ENCODE results near the gene P4HA2.
"Not testable (repeated sequence)": the region's sequence is repeated elsewhere in the genome, so short reads cannot be mapped to it uniquely, and the experiment has no call there.

P4HA2 gene

GRCh38 chr5:132150565-132150964 is 77.1 kb downstream of the P4HA2 start:
- H3K18ac ChIP-seq (ENCODE audit: low read length): no peak overlapping the region
- no peak overlapping the region for H2BK5ac ChIP-seq (ENCODE audit: low read length)
- H3K23ac ChIP-seq (ENCODE audit: low read length): no peak overlapping the region
- no peak overlapping the region for H3K4me2 ChIP-seq (ENCODE audit: low read length)
- H2AK5ac ChIP-seq (ENCODE audit: low read length): no peak overlapping the region
- H3K4me1 ChIP-seq (ENCODE audit: control insufficient read depth, low read depth, low read length): no peaks in the 10 kb centered on the region
- no peak for DNase-seq
- no peak overlapping the region for H3K56ac ChIP-seq (ENCODE audit: low read length)
- no peak overlapping the region for H3K27ac ChIP-seq (ENCODE audit: low read depth, low read length)
- no peak overlapping the region for H2BK120ac ChIP-seq (ENCODE audit: low read depth, low read length)
- H3K36me3 ChIP-seq (ENCODE audit: control insufficient read depth, insufficient read depth, low read length): no peaks in the 10 kb centered on the region
- WGBS (ENCODE audit: extremely low coverage, insufficient coverage, low lambda C conversion rate): no CpG with 5 or more reads among the region's 2 CpGs
- no peaks in the 10 kb centered on the region for H3K79me2 ChIP-seq (ENCODE audit: control insufficient read depth, insufficient read depth, low read length)
- no peak overlapping the region for H3K4ac ChIP-seq (ENCODE audit: low read depth, low read length)
- no peak overlapping the region for H3K9ac ChIP-seq (ENCODE audit: low read length)
- H3K79me1 ChIP-seq (ENCODE audit: low read length): no peaks in the 10 kb centered on the region
- H3K27me3 ChIP-seq (ENCODE audit: insufficient read depth, low read length, poor library complexity): no peaks in the 10 kb centered on the region
- no peak overlapping the region for H3K4me3 ChIP-seq (ENCODE audit: low read length)
- H2BK15ac ChIP-seq (replicated peaks; ENCODE audit: low read depth): no peak overlapping the region
- H4K5ac ChIP-seq (ENCODE audit: low read length): no peak overlapping the region
- no peak overlapping the region for H4K8ac ChIP-seq (ENCODE audit: low read depth, low read length)

DNA sequence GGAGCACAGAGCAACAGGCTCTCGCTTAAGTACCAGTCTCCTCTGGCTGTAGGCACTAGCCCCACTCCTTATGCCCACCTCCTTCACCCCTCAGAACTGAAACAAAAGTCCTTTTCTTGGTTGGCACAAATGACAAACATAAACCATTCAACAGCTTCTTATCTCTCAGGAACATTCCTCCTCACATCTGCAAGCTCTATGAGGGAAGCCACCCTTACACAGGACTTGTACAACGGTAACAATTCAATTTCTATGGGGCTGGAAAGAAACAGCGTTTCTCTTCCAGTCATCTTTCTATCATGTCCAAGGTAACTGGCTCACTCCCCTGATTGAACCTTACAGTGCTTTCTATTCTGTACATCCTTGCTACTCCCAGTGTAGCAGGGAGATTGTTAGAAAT is 80.0 kb downstream of the P4HA2 start:
- no peaks in the 10 kb centered on the region for H3K4me1 ChIP-seq (ENCODE audit: control insufficient read depth, low read depth, low read length)
- H3K79me2 ChIP-seq (ENCODE audit: control insufficient read depth, insufficient read depth, low read length): no peaks in the 10 kb centered on the region
- no peak overlapping the region for H4K5ac ChIP-seq (ENCODE audit: low read length)
- no peaks in the 10 kb centered on the region for H3K79me1 ChIP-seq (ENCODE audit: low read length)
- no peak overlapping the region for H3K4ac ChIP-seq (ENCODE audit: low read depth, low read length)
- H3K18ac ChIP-seq (ENCODE audit: low read length): no peak overlapping the region
- H3K27ac ChIP-seq (ENCODE audit: low read depth, low read length): no peak overlapping the region
- no peak overlapping the region for H3K23ac ChIP-seq (ENCODE audit: low read length)
- H2BK15ac ChIP-seq (replicated peaks; ENCODE audit: low read depth): no peak overlapping the region
- H3K4me2 ChIP-seq (ENCODE audit: low read length): no peak overlapping the region
- H3K56ac ChIP-seq (ENCODE audit: low read length): no peak overlapping the region
- H2AK5ac ChIP-seq (ENCODE audit: low read length): no peak overlapping the region
- no peaks in the 10 kb centered on the region for H3K27me3 ChIP-seq (ENCODE audit: insufficient read depth, low read length, poor library complexity)
- no peak overlapping the region for H2BK5ac ChIP-seq (ENCODE audit: low read length)
- no peak overlapping the region for H3K4me3 ChIP-seq (ENCODE audit: low read length)
- H3K9ac ChIP-seq (ENCODE audit: low read length): no peak overlapping the region
- no peak overlapping the region for H4K8ac ChIP-seq (ENCODE audit: low read depth, low read length)
- DNase-seq: no peak
- H3K36me3 ChIP-seq (ENCODE audit: control insufficient read depth, insufficient read depth, low read length): no peaks in the 10 kb centered on the region
- no CpG with 5 or more reads among the region's 3 CpGs for WGBS (ENCODE audit: extremely low coverage, insufficient coverage, low lambda C conversion rate)
- no peak overlapping the region for H2BK120ac ChIP-seq (ENCODE audit: low read depth, low read length)

DNA sequence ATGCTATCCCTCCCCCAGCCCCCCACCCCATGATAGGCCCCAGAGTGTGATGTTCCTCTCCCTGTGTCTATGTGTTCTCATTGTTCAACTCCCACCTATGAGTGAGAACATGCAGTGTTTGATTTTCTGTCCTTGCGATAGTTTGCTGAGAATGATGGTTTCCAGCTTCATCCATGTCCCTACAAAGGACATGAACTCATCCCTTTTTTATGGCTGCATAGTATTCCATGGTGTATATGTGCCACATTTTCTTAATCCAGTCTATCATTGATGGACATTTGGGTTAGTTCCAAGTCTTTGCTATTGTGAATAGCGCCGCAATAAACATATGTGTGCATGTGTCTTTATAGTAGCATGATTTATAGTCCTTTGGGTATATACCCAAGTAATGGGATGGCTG is 82.3 kb downstream of the P4HA2 start:
- not testable (repeated sequence) for H3K4me2 ChIP-seq (ENCODE audit: low read length); H2BK120ac ChIP-seq (ENCODE audit: low read depth, low read length); H4K8ac ChIP-seq (ENCODE audit: low read depth, low read length); H3K4ac ChIP-seq (ENCODE audit: low read depth, low read length); H4K5ac ChIP-seq (ENCODE audit: low read length); H3K79me1 ChIP-seq (ENCODE audit: low read length); H2AK5ac ChIP-seq (ENCODE audit: low read length); H2BK15ac ChIP-seq (replicated peaks; ENCODE audit: low read depth); H3K56ac ChIP-seq (ENCODE audit: low read length); H3K79me2 ChIP-seq (ENCODE audit: control insufficient read depth, insufficient read depth, low read length); H3K4me1 ChIP-seq (ENCODE audit: control insufficient read depth, low read depth, low read length); H3K36me3 ChIP-seq (ENCODE audit: control insufficient read depth, insufficient read depth, low read length); H2BK5ac ChIP-seq (ENCODE audit: low read length); H3K9ac ChIP-seq (ENCODE audit: low read length); H3K23ac ChIP-seq (ENCODE audit: low read length); H3K18ac ChIP-seq (ENCODE audit: low read length); H3K27me3 ChIP-seq (ENCODE audit: insufficient read depth, low read length, poor library complexity); H3K4me3 ChIP-seq (ENCODE audit: low read length); H3K27ac ChIP-seq (ENCODE audit: low read depth, low read length); DNase-seq
- WGBS (ENCODE audit: extremely low coverage, insufficient coverage, low lambda C conversion rate): no CpG with 5 or more reads among the region's 3 CpGs

DNA sequence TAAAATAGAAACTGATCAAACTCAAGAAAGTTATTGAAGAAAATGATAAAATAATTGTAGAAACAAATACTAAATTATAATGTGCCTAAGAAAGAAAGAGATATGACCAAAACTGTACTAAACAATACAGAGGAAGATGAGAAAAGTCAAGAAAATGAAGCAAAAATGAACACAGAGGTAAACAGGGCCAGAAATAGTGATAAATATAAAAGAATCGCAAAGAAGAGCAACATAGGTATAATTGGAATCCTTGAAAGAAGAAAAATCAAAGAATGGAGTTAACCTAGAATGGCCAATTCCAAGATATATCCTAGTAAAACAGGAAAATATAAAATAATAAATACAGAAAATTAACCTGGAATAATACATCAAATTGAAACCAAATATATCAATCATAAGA is 84.5 kb downstream of the P4HA2 start:
- H3K4me2 ChIP-seq (ENCODE audit: low read length): no peak overlapping the region
- H4K5ac ChIP-seq (ENCODE audit: low read length): no peak overlapping the region
- H3K4me3 ChIP-seq (ENCODE audit: low read length): no peak overlapping the region
- no peak overlapping the region for H3K27ac ChIP-seq (ENCODE audit: low read depth, low read length)
- no peak overlapping the region for H2AK5ac ChIP-seq (ENCODE audit: low read length)
- H3K36me3 ChIP-seq (ENCODE audit: control insufficient read depth, insufficient read depth, low read length): no peaks in the 10 kb centered on the region
- H3K79me1 ChIP-seq (ENCODE audit: low read length): no peaks in the 10 kb centered on the region
- no peak overlapping the region for H4K8ac ChIP-seq (ENCODE audit: low read depth, low read length)
- H2BK120ac ChIP-seq (ENCODE audit: low read depth, low read length): no peak overlapping the region
- H3K79me2 ChIP-seq (ENCODE audit: control insufficient read depth, insufficient read depth, low read length): no peaks in the 10 kb centered on the region
- no peak overlapping the region for H3K4ac ChIP-seq (ENCODE audit: low read depth, low read length)
- no peaks in the 10 kb centered on the region for H3K27me3 ChIP-seq (ENCODE audit: insufficient read depth, low read length, poor library complexity)
- H2BK15ac ChIP-seq (replicated peaks; ENCODE audit: low read depth): no peak overlapping the region
- no peaks in the 10 kb centered on the region for H3K4me1 ChIP-seq (ENCODE audit: control insufficient read depth, low read depth, low read length)
- H3K23ac ChIP-seq (ENCODE audit: low read length): no peak overlapping the region
- H3K9ac ChIP-seq (ENCODE audit: low read length): no peak overlapping the region
- H3K56ac ChIP-seq (ENCODE audit: low read length): no peak overlapping the region
- H2BK5ac ChIP-seq (ENCODE audit: low read length): no peak overlapping the region
- no CpG with 5 or more reads among the region's 1 CpG for WGBS (ENCODE audit: extremely low coverage, insufficient coverage, low lambda C conversion rate)
- no peak for DNase-seq
- H3K18ac ChIP-seq (ENCODE audit: low read length): no peak overlapping the region

DNA sequence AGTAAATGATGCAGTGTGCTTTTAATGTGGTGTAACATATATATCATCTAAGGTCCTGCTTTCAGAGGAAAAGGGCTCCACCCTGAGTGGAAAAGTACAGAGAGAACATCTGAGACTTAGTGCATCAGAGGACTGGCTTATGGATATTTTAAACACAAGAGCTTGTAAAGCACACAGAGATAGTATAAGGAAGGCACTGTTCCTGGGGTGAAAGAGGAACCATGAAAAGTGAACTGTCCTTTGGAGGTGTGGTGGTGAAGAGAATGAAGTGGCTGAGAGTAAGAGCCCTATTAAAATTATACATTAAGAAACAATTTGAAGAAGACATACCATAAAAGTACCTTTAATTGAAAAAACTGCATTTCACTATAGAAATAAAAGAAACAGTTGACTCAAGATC is 85.2 kb downstream of the P4HA2 start:
- H3K79me2 ChIP-seq (ENCODE audit: control insufficient read depth, insufficient read depth, low read length): no peaks in the 10 kb centered on the region
- H2BK120ac ChIP-seq (ENCODE audit: low read depth, low read length): no peak overlapping the region
- H3K23ac ChIP-seq (ENCODE audit: low read length): no peak overlapping the region
- H3K4me3 ChIP-seq (ENCODE audit: low read length): no peak overlapping the region
- H3K18ac ChIP-seq (ENCODE audit: low read length): no peak overlapping the region
- no peaks in the 10 kb centered on the region for H3K79me1 ChIP-seq (ENCODE audit: low read length)
- no peaks in the 10 kb centered on the region for H3K27me3 ChIP-seq (ENCODE audit: insufficient read depth, low read length, poor library complexity)
- H4K8ac ChIP-seq (ENCODE audit: low read depth, low read length): no peak overlapping the region
- no peaks in the 10 kb centered on the region for H3K36me3 ChIP-seq (ENCODE audit: control insufficient read depth, insufficient read depth, low read length)
- H3K4me1 ChIP-seq (ENCODE audit: control insufficient read depth, low read depth, low read length): no peaks in the 10 kb centered on the region
- H2AK5ac ChIP-seq (ENCODE audit: low read length): no peak overlapping the region
- no peak overlapping the region for H3K27ac ChIP-seq (ENCODE audit: low read depth, low read length)
- no peak overlapping the region for H3K4ac ChIP-seq (ENCODE audit: low read depth, low read length)
- H3K56ac ChIP-seq (ENCODE audit: low read length): no peak overlapping the region
- no peak for DNase-seq
- H3K4me2 ChIP-seq (ENCODE audit: low read length): no peak overlapping the region
- no peak overlapping the region for H2BK5ac ChIP-seq (ENCODE audit: low read length)
- H4K5ac ChIP-seq (ENCODE audit: low read length): no peak overlapping the region
- H2BK15ac ChIP-seq (replicated peaks; ENCODE audit: low read depth): no peak overlapping the region
- no peak overlapping the region for H3K9ac ChIP-seq (ENCODE audit: low read length)

All from mesendoderm (in vitro differentiated cells).